Heart left ventricle (tissue), 13 donors: ENCODE data around the gene APLN.

Source experiments
- CTCF ChIP-seq, 12 donors: fragments of 200-600 bp; sonication (generic) in 4 of 12; IDR thresholded peaks; one replicate each; pipeline versions ENCODE4 v1.5.0 to v1.8.0; 2018 to 2022; ENCODE audit warnings: antibody characterized with exemption in 12 of 12, mild to moderate bottlenecking in 5 of 12
- POLR2A ChIP-seq, 2 donors: fragments of 450-650 bp; IDR thresholded peaks; one replicate each; pipeline ENCODE4 v1.6.1; 2017; ENCODE audit warnings: antibody characterized with exemption in 2 of 2, mild to moderate bottlenecking in 2 of 2, moderate library complexity in 2 of 2
- donor health status: ischemic (EF 13 %, LVEDD 7.1; RV severe dilation, severe dysfunction).
- donor health status: DM: no; HTN: yes; CAD: no.
- donor health status: DM: no; HTN: no; CAD: no.
- donor health status: ischemic (EF 25% LVEDD 6.9; RV normal size, moderate dysfunction).
- donor health status: ischemic (EF 25% LVEDD 5.7; RV mildly dilated, moderate dysfunction).
- donor health status: ischemic (EF 35%, LVEDD 5.7; RV mildly dilated, moderate dysfunction).
- donor health status: nonischemic (EF 11% LVEDD 7.7; RV severe dilation, severe dysfunction).
- donor health status: DM: yes; HTN: yes; CAD: no.
- donor health status: PGD.
- donor health status: ischemic (EF 29% LVEDD 5.4; RV normal size, mild dysfunction).
- donor health status: nonischemic (EF 23%, LVEDD 6.1; RV moderate dilation, normal function).

- no peak for TF ChIP-seq POLR2A (IDR thresholded peaks at IDR 0.05)
- no peak for TF ChIP-seq CTCF (IDR thresholded peaks at IDR 0.05)
These were observed 14.0 kb downstream of the APLN start for GRCh38 chrX:129640737-129641136.
